A549 (cell line): ENCODE results near the gene CPED1.

Experiments
- CTCF ChIP-seq: fragments of >200 bp; sonication (Bioruptor Twin); formaldehyde crosslinking; IDR thresholded peaks from 3 replicates; pipeline ENCODE4 v1.5.1; 2016
- EP300 ChIP-seq, 2 experiments: fragments of >200 bp; sonication (Bioruptor Twin); formaldehyde crosslinking; IDR thresholded peaks; 2 replicates in 1 of 2; 3 replicates in 1 of 2; pipeline ENCODE4 v1.6.1; 2016 to 2017
- JUN ChIP-seq, 2 experiments: fragments of >200 bp; sonication (Bioruptor Twin); formaldehyde crosslinking; IDR thresholded peaks; 2 replicates in 1 of 2; 3 replicates in 1 of 2; pipeline ENCODE4 v1.6.1; 2016 to 2017
- MAX ChIP-seq: IDR thresholded peaks from 2 replicates; pipeline ENCODE4 v1.6.1; 2012
- POLR2A ChIP-seq: IDR thresholded peaks from 2 replicates; pipeline ENCODE4 v1.6.1; 2012; ENCODE audit warnings: mild to moderate bottlenecking, low read length
- REST ChIP-seq: fragments of 200-600 bp; sonication (generic); IDR thresholded peaks from 2 replicates; pipeline ENCODE4 v1.6.1; 2016; ENCODE audit warnings: antibody characterized with exemption, mild to moderate bottlenecking, moderate library complexity
- RFX5 ChIP-seq: fragments of 450-650 bp; IDR thresholded peaks from 2 replicates; pipeline ENCODE4 v1.7.1; 2014; ENCODE audit warnings: antibody characterized with exemption, mild to moderate bottlenecking, moderate library complexity

GRCh38 chr7:120995654-120996053, 7.1 kb downstream of the CPED1 start:
- no peak for TF ChIP-seq REST
- TF ChIP-seq CTCF, result no peak
- no peak for TF ChIP-seq MAX
- no peak for TF ChIP-seq RFX5
- TF ChIP-seq POLR2A, result no peak
- TF ChIP-seq JUN (IDR thresholded peaks at IDR 0.05), result no peak
- no peak for TF ChIP-seq EP300 (IDR thresholded peaks at IDR 0.05)
